NB4 (cell line): ENCODE data around the gene DNAH14.

ENCODE experiments used
- CTCF ChIP-seq: IDR thresholded peaks from one replicate; pipeline ENCODE4 v1.5.1; 2012; ENCODE audit warnings: low read depth, low read length
- MYC ChIP-seq: IDR thresholded peaks from 2 replicates; pipeline ENCODE4 v1.6.1; 2011; ENCODE audit warnings: low read depth, low read length
- POLR2A ChIP-seq: IDR thresholded peaks from 2 replicates; pipeline ENCODE4 v1.6.1; 2011; ENCODE audit warnings: mild to moderate bottlenecking; ENCODE audit not compliant: insufficient read length; ENCODE audit errors: extremely low read depth
- TF ChIP-seq, protein P1 (sequence below): IDR thresholded peaks from 2 replicates; pipeline ENCODE4 v1.6.1; 2011; ENCODE audit warnings: low read depth, low read length

DNA sequence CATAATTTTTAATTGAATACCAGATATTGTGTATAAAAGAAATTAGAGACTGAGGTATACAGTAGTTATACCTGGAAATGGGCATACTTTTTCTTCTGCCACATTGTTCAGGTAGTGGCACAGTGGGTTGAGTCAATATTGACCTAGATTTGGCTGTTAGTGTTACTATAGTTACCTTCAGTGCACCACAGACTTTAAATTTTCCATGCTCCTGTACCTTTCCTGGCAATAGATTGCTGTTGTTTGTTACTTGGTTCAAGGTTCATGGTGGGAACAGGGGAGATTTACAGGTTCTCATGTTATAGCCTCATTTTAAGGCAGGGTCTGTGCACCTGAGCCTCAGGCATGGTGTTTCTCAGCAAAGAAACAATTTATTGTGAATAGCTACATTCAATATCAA lies 279.7 kb downstream of the DNAH14 start:
- TF ChIP-seq POLR2A = no peak
- TF ChIP-seq CTCF = no peak
- no peak for TF ChIP-seq MYC
- TF ChIP-seq, protein P1, sequence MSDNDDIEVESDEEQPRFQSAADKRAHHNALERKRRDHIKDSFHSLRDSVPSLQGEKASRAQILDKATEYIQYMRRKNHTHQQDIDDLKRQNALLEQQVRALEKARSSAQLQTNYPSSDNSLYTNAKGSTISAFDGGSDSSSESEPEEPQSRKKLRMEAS = no peak
